ENCODE measurements around the gene GRID1.

The GRID1 gene

DNA sequence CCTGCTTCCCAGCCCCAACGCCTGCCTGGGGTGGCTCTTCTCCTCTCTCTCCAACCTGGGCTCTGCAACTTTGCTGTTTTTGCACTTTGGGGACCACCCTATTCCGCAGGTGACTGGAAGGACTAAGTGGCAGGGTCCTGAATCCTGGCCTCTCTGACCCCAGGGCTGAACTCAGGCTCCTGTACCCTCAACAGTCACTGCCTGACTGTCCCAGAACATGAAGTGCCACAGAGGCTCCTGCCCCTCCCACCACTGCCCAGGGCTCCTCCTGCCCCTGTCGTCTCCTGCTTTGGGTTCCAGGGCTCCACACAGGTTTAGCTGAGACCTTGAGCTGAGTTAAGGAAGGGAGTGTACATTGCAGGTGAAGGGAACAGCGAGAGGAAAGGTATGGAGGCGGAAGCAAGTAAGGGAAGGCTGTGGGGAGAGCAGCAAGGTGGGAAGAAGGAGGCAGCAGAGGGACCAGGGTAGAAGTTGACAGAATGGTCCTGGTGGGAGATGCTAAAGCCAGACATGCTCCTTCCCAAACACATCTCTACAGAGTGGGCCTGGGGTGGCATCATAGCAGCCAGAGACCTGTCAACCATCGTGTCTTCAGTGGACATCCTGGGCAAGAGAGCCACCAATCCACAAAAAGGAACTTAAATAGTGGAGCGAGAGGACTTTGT, 5.7 kb upstream of the GRID1 start:
- no peak for DNase-seq (ENCODE audit: low read depth)
- no peak overlapping the region for H3K4me3 ChIP-seq (ENCODE audit: low read depth, low read length)

DNA sequence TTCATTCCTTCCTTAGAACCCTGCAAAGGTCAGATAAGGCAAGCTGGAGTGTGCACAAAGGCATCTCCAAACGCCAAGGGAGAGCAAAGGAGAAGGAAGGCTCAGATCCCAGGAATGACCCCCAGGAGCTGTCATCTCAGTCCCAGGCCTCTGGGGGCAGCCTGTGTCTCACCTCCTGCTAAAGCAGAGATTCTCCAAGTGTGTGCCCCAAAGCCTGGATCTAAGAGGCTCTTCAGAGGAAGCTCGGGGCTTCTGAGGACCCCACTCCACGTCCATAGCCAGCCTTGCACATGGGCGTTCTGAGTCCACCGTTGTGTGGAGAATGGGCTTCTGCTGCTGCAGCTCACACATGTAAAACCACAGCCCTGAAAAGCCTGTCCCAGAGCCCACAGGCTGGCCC, 5.1 kb upstream of the GRID1 start:
- no peak for DNase-seq (ENCODE audit: low read depth)
- no peak overlapping the region for H3K4me3 ChIP-seq (ENCODE audit: low read depth, low read length)

DNA sequence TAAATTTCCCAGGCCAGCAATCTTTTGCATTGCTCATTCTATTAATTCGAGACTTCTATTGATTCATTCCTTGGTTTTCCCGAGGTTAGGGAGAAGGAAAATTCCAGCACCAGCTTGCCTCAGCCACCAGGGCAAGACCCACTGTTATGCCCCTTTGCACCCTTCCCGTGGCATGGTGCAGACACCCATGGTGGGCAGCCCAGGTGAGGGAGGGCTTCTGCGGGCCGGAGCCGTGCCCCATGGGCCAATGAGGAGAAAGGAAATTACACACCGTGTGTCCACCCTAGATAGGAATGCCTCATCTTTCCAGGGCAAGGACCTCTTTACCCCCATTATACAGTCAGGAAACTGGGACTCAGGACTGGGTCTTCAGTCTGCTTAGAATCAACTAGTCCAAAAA, 4.5 kb upstream of the GRID1 start:
- no peak overlapping the region for H3K4me3 ChIP-seq (ENCODE audit: low read depth, low read length)
- no peak for DNase-seq (ENCODE audit: low read depth)

DNA sequence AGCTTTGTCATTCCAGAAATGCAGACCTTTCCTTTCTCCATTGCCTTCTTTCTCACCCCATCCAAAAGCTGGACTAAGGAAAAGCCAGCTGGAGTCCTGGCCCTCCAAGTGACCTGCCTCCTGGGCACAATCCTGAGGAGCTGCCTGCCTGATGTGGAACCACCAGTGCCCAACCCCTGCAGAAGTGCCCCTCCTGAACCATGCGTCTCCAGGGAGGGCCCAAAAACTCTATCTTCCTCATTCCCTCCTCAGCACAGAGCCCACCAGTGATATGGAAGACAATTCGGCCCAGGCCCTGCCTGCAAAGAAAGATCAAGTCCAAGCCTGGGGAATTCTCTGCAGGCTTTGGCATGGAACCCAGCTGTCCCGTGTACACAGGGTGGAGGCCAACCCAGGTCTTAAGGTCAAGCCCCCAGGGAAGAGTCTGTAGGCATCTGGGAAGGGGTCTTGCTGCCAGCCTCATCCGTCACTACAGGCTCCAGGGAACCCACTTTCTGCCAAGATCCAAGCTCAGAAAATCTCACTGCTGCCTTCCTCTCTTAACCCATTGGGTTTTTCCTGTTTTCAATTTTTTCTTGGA, 3.5 kb upstream of the GRID1 start:
- H3K4me3 ChIP-seq (ENCODE audit: low read depth, low read length) = no peak overlapping the region
- no peak for DNase-seq (ENCODE audit: low read depth)

DNA sequence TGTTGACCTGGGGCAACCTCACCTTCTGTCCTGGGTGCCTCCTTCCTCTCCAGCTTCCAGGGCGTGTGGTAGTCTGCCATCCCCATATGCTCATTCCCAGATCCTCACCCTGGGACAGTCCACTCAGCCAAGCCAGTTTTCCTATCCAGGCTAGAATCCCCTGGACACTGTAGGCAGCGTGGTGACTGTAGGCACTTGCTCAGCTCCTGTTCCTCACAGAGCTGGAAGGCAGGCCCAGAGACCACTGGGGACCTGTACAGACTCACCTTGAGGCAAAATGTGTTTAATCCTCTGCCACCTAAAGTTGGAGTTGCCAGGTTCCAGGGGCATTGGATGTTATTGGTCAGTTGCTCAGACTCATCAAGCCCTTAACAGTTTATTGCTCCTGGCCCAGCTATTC, 2.4 kb upstream of the GRID1 start:
- no peak overlapping the region for H3K4me3 ChIP-seq (ENCODE audit: low read depth, low read length)
- DNase-seq (ENCODE audit: low read depth) = no peak

DNA sequence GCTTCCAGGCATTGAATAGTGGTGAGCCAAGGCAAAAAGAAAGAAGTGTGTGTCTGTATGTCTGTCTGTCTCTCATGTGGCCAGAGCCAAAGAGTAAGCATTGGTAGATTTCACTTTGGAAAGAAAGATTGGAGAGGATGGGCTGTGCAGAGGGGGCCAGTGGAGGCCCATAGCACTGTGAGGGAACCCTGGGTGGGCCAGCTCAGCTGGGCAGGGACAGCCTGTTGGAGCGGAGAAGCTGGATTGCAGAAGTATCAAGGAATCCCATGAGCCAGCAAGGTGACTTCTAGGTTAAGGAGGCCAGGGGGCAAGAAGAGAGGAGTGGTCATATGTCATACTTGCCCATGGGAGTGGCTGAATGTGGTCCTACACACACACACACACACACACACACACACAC, 1.5 kb upstream of the GRID1 start:
- no peak overlapping the region for H3K4me3 ChIP-seq (ENCODE audit: low read depth, low read length)
- DNase-seq (ENCODE audit: low read depth) = no peak

DNA sequence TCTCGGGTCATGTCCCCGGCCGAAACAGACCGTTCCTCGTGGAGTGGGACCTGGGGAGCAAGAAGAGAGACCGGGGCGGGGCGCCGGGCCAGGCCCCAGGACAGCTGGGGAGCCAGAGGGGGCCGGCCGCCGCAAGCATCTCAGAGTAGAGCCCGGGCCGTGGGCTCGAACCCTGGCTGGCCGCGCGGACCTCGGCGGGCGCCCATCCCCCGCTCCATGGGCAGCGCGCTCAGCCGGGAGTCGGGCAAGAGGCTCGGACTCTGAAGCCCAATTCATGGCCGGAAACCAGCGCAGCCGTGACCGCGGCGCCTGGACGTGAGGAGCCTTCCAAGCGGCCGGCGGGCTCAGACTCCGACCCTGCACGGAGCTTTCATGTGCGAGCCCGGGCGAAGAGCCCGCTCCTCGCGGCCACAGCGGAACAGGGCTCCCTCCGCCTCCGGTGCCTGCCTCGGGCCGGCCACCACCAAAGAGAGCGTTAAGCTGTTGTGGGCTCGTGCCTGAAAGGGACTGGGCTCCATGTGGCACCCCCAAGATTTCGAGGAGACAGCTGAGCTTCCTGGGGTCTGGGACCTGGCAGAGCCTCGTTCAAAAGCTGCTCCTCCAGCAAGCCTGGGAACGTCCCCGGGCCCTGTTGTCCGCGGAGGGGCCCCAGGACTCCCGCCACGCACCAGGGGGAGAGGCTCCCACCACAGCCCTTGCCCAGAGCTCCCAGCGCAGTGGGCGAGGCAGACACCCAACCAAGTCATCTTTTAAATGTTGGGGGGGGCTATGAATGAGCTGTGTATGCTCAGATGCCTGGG, 757 bp upstream of the GRID1 start:
- DNase-seq (ENCODE audit: low read depth) = no peak
- H3K4me3 ChIP-seq (ENCODE audit: low read depth, low read length) = peak overlapping the region; percentile 35

DNA sequence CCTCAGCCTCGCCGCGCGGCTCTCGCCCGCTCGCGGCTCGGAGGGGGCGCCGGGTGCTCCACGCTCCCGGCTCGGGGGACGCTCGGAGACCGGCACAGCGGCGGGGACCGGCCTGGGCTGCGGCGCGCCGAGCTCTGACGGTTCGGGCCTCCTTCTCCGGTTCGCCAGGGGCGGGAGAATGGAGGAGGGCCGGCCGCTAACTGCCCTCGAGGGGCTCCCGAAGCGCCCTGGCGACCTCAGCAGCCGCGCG, 232 bp upstream of the GRID1 start:
- DNase-seq (ENCODE audit: low read depth) = no peak
- H3K4me3 ChIP-seq (ENCODE audit: low read depth, low read length) = peak overlapping the region; percentile 35

DNA sequence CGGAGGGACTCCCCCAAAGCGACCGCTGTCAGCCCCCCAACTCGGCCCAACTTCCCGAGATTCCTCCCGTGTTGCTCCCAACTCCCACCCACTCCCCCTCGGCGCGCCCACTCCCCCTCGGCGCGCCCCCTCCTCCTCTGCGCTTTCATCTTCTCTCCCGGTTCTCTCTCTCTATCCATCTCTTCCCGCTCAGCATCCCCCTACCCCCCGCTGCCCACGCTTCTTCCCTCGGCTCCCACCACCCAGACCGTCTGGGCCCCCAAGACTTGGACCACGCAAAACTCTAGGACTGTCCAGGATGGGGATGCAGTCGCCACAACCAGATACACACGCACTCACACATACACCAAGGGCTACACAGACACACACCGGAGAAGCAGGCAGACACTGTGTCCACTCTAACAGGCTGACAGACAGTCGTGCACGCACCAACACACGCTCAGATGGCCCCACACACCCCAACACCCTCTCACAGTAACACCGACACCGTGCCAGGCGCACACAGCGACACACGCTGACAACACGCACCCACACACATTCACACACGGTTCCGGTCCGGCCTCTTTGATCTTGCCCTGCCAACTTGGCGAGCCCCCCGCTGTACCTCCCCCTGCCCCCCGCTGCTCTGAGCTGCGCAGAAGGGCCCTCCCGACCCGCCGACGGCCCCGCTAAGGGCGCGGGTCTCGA, 1.1 kb downstream of the GRID1 start:
- peak overlapping the region; percentile 43 for H3K4me3 ChIP-seq (ENCODE audit: low read depth, low read length)
- DNase-seq (ENCODE audit: low read depth) = no peak

DNA sequence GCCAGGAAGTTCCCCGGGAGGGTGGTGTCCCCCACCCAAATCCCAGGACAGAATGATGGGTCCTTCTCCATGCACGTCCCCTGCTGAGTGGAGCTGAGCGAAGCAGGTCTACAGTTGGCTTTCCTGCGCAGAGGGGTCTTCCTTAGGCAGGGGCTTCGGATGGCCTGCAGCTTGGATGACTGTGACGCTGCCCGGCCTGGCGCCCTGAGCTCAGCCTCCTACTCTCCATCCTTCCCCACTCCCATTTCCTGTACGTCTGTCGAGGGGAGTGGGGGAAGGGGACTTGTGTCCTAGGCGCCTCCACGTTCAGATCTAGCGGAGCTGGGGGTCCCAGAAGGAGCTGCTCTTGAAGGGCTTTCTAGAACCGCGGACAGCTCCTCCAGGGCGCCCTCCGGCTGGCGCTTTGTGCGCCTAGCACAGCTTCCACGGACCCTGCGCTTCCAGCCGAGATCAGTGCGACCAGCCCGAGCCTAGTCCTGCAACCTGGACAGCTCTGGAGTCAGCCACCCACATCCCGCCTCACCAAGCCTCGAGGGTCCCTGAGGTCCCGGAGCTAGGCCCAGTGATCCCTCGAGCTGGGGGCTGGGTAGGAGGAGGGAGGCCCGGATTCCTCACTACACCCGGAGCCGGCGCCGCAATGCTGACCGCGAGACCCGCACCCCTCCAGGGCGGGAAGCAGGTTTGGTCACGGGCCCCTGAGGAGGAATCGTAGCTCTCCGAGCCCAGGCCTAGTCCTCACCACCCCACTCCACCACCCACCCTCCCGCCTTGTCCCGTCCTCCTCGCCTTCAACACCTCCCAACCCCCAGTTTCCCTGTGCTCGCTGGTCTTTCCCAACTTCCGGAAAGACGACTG, 1.9 kb downstream of the GRID1 start:
- peak overlapping the region; percentile 43 for H3K4me3 ChIP-seq (ENCODE audit: low read depth, low read length)
- no peak for DNase-seq (ENCODE audit: low read depth)

DNA sequence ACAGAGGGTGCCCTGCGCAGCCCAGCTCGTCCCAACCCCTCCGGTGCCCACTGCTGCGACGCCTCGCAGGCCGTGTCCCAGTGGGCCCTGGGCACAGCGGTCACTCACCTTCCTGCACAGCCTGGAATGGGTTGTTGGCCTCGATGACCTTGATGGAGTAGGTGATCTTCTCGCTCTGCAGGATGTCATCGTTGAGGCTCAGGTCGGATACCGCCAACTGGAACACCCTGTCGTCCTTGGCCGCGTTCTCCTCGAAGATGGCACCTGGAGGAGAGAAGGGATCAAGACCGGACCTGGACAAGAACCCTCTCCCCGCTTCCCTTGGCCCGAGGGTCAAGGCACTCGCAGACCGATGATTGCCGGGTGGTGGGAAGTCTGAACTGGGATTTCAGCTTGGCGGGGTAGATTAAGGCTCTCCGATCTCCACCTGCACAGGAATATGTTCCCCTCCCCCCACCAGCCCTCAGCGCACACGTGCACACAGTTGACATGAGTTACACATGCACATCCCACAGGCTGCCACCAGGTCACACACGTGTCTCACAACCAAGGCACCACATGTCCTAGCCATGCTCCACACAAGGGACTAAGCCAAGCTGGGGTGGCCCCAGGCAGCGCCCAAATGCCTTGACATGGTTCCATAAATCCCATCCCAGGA, 2.6 kb downstream of the GRID1 start:
- no peak overlapping the region for H3K4me3 ChIP-seq (ENCODE audit: low read depth, low read length)
- DNase-seq (ENCODE audit: low read depth) = no peak

DNA sequence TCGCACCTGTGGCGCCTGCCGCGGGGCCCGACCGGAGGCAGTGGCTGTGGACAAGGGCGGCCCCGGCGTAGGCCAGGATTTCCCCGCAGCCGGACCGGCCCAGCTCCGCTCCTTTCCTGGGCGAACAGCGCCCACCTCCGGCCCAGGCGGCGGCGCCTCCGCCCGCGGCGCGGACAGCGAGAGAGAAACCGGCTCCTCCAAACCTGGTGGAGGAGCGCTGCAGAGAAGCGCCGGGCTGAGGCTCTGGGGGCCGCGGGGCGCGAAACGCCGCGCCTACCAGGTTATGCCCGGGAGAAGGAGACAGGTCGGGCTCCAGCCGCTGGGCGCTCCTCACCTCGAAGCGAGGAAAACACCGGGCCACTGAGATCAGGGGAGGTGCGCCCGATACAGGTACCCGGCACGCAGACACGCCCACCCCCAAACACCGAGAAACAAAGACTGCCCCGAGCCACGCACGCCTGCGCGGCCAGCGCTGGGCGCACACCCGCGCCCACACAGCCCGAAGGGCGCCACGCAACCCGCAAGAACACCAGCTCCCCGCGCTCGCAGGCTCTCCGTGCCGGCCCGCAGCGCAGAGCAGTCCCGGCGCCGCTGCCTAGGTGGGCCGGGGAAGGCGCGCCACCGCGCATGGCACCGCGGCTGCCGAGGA, 3.3 kb downstream of the GRID1 start:
- H3K4me3 ChIP-seq (ENCODE audit: low read depth, low read length) = no peak overlapping the region
- no peak for DNase-seq (ENCODE audit: low read depth)

DNA sequence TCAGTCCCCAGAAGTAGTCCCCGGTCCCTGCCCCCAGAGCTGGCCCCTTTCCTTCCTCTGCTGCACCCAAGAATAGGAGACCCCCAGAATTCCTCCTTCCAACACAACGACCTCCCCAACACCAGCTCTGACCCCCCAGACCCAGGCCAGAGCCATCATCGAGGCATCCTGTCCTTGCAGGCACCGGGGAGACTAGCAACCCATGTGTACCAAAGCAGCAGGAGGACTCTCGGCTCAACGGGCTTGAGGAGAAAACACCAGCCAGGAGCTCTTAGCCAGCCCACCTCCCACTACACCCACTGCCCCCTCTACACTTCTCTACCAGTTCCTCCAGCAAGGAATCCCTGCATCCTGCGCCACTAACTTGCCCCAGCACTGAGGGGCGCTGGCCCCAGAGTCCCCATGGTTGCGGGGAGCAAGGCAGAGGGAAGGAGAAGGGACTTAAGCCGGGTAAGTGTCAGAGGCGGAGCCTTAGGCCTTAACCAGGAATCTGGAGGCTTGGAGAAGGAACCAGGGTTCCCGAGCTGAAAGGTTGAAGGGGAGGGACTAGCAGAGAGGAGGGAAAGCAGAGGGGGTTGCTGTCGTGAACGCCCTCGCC, 3.9 kb downstream of the GRID1 start:
- H3K4me3 ChIP-seq (ENCODE audit: low read depth, low read length) = no peak overlapping the region
- DNase-seq (ENCODE audit: low read depth) = no peak

DNA sequence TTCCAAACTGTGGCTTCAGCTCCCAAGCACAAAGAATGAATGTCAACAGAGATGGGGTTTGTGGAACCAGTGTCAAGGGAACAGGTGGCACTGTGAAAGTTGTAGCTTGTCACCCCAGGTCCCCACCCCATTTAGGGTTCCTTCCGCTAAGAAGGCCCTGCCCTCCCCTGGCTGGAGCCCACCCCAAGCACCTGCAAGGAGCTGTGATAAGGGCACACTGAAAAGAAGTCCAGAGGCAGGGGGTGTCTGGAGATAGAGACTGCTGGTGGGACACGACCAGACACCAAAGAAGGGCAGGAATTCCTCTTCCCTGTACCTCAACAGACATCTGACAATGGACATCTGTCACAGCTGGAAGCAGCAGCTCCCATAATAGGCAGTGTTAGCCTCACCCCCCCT, 4.5 kb downstream of the GRID1 start:
- no peak for DNase-seq (ENCODE audit: low read depth)

DNA sequence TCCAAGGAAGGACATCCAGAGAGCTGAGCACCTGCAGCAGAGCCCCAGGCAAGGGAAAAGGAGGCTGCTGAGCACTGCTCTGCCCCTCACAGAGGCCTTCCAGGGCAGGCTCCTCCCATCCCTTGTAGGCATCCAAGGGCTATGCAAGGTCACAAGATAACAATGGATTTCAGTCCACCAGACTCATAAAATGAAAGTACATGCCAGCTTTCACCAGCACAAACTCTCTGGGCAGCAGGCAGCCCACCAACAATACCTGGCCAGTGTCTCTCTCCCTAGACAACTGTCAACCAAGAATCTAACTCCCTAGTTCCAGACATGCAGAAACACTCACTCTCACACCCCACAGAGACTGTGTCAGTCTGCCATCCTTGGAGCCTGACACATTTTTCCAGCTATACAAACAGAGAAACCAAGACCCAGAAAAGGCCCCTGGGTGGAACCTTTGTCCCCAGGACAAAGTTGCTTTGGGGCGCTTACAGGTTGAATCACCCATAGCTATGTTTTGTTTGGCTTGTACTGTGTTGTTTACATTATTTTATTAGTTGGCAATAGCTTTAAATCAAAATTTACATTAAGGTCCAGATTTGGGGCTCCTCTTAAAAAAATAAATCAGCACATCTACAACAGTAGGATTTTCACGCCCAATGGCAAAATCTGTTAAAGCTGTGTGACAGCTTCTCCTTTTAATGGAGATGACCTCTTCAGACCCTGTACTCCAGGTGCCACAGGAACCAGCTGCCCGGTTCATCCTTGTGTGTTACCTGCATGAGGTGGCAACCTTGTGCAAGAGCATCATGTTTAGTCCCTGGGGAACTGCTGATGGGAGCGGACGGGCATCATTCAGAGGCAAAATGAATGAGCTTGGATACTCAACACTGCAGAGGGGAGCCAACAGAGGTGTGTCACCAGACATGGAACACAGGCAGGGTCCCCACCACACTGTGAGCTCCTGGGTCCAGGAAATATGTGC, 5.2 kb downstream of the GRID1 start:
- H3K4me3 ChIP-seq (ENCODE audit: low read depth, low read length) = no peak overlapping the region
- no peak for DNase-seq (ENCODE audit: low read depth)

More for the DNA sequence above, 4.5 kb downstream of the GRID1 start:
- H3K4me3 ChIP-seq (ENCODE audit: low read depth, low read length) = no peak overlapping the region

DNA sequence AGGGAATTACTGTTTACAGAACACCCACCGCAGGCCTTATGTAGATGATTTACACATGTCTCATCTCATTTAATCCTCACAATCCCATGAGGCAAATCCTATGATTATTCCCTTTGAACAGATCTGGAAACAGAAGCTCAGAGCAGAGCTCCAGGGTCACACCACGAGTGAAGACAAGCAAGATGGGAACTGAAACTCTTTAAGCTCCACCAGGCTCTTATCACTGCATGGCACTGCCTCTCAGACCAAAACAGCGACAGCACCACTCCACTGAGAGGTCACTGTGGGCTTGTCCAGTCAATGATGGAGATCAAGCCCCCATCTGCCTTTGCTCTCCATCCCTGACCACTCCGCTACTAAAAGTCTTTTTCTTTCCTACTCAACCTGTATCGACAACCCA, 5.9 kb downstream of the GRID1 start:
- H3K4me3 ChIP-seq (ENCODE audit: low read depth, low read length) = no peak overlapping the region
- no peak for DNase-seq (ENCODE audit: low read depth)

DNA sequence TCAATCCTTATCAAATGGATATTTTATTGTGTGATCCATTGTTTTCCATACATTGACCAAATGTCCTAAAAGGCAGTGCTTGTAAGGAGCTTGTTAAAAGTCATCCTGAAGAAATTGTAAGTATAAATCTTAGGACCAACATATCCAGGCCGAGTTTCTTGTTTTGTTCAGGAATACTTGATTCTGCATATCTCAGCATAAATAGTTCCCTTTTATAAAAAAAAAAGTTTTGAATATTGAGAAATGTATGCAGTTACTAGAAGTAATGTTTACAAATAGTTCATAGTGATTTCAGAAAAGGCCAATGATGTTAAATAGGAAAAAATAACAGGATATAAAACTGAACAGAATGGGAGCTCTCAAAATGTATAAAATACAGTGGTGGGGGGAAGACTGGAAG, 6.6 kb downstream of the GRID1 start:
- H3K4me3 ChIP-seq (ENCODE audit: low read depth, low read length) = no peak overlapping the region
- DNase-seq (ENCODE audit: low read depth) = no peak

Data from skeletal muscle cell (primary cell).